ENCODE data around the gene PCDHB8. TPM values are rescaled to one million over a fixed set of nuclear protein-coding genes. Genes with fewer than 3 reads are reported as not detected.
"Not testable (repeated sequence)": the region's sequence is repeated elsewhere in the genome, so short reads cannot be mapped to it uniquely, and the experiment has no call there.

Gene PCDHB8
- 0.49 TPM for total RNA-seq

DNA sequence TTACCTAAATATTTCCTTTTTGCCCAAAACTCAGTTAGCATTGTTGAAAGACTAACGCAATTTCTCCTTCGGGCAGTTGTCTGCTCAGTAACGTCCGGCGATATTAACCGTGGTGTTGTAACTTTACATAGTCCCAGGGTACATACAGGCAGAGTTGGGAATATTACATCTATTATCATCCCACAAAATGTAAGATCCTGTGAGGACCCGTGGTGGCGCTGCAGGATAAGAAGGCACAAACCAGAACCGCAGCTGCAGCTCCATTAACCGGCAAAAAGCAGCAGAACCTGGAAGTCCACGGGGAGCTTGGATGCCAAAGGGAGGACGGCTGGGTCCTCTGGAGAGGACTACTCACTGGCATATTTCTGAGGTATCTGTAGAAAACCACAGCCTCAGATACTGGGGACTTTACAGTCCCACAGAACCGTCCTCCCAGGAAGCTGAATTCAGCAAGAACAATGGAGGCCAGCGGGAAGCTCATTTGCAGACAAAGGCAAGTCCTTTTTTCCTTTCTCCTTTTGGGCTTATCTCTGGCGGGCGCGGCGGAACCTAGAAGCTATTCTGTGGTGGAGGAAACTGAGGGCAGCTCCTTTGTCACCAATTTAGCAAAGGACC, at the start of gene PCDHB8:
PCDHB8 (plus strand) TSS at position 214 of the 615 bp plus-strand sequence; CDS start at position 459, 245 bp downstream.
- DNase-seq = not testable (repeated sequence)

GRCh38 chr5:141135030-141135717, 42.4 kb upstream of the PCDHB8 start, which contains the start of gene PCDHB5:
Gene PCDHB5 (plus strand): TSS chr5:141135206. CDS start chr5:141135435, 229 bp downstream.
- no peak for DNase-seq

DNA sequence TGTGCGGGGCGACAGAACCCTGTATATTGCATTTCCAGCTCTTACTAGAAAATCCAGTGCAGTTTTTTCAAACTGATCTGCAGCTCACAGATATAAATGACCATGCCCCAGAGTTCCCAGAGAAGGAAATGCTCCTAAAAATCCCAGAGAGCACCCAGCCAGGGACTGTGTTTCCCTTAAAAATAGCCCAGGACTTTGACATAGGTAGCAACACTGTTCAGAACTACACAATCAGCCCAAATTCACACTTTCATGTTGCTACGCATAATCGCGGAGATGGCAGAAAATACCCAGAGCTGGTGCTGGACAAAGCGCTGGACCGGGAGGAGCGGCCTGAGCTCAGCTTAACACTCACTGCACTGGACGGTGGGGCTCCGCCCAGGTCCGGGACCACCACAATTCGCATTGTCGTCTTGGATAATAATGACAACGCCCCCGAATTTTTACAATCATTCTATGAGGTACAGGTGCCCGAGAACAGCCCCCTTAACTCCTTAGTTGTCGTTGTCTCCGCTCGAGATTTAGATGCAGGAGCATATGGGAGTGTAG, 41.8 kb upstream of the PCDHB8 start:
- DNase-seq = no peak

DNA sequence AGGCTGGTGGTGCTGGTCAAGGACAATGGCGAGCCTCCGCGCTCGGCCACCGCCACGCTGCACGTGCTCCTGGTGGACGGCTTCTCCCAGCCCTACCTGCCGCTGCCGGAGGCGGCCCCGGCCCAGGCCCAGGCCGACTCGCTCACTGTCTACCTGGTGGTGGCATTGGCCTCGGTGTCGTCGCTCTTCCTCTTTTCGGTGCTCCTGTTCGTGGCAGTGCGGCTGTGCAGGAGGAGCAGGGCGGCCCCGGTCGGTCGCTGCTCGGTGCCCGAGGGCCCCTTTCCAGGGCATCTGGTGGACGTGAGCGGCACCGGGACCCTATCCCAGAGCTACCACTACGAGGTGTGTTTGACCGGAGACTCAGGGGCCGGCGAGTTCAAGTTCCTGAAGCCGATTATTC, 40.2 kb upstream of the PCDHB8 start:
- DNase-seq = not testable (repeated sequence)

DNA sequence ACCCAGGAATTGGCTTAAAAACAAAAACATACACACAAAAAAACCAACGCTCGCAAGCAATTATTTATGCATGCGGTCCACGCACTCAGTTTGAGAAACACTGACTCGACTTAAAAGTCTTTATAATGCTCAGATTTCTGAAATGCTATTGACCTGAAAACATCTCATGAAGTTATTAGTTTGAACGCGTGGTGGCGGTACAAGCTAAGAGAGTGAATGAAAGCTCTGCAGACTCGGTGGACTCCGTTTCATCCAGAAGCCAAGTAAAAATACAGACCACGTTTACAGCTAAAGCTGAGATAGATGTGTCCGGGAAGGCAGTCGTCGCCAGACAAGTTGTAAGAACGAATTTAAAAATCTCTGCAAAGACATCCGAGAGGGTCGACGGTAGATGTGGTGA, 27.8 kb upstream of the PCDHB8 start, which contains the start of gene PCDHB6:
PCDHB6 (plus strand) TSS at position 246 of the 400 bp plus-strand sequence. CDS start 201 bp downstream, outside the sequence.
- no peak for DNase-seq

DNA sequence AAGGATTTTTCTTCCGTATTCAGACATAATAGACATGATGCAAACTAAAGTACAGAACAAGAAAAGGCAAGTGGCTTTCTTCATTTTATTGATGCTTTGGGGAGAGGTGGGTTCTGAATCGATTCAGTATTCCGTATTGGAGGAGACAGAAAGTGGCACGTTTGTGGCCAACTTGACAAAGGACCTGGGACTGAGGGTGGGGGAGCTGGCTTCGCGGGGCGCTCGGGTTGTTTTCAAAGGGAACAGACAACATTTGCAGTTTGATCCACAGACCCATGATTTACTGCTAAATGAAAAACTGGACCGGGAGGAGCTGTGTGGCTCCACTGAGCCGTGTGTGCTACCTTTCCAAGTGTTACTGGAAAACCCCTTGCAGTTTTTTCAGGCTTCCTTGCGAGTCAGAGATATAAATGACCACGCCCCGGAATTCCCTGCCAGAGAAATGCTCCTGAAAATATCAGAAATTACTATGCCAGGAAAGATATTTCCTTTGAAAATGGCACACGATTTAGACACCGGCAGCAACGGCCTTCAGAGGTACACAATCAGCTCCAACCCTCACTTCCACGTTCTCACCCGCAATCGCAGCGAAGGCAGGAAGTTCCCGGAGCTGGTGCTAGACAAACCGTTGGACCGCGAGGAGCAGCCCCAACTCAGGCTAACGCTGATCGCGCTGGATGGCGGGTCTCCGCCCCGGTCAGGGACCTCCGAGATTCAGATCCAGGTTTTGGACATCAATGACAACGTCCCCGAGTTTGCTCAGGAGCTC, 27.2 kb upstream of the PCDHB8 start:
- DNase-seq = no peak

DNA sequence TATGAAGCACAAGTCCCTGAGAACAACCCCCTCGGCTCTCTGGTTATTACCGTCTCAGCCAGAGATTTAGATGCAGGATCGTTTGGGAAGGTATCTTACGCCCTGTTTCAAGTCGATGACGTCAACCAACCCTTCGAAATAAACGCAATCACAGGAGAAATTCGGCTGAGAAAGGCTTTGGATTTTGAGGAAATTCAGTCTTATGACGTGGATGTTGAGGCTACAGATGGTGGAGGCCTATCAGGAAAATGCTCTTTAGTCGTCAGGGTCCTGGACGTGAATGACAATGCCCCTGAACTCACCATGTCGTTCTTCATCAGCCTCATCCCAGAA, 26.6 kb upstream of the PCDHB8 start:
- no peak for DNase-seq

DNA sequence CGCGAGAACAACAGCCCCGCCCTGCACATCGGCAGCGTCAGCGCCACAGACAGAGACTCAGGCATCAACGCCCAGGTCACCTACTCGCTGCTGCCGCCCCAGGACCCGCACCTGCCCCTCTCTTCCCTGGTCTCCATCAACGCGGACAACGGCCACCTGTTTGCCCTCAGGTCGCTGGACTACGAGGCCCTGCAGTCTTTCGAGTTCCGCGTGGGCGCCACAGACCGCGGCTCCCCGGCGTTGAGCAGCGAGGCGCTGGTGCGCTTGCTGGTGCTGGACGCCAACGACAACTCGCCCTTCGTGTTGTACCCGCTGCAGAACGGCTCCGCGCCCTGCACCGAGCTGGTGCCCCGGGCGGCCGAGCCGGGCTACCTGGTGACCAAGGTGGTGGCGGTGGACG, 26.0 kb upstream of the PCDHB8 start:
- DNase-seq = not testable (repeated sequence)

- not testable (repeated sequence) for DNase-seq
Measured at GRCh38 chr5:141152096-141152495, 25.5 kb upstream of the PCDHB8 start.

- DNase-seq = no peak
Measured at GRCh38 chr5:141155540-141156374, 21.8 kb upstream of the PCDHB8 start.

GRCh38 chr5:141157356-141157755, 20.2 kb upstream of the PCDHB8 start:
- DNase-seq = not testable (repeated sequence)

DNA sequence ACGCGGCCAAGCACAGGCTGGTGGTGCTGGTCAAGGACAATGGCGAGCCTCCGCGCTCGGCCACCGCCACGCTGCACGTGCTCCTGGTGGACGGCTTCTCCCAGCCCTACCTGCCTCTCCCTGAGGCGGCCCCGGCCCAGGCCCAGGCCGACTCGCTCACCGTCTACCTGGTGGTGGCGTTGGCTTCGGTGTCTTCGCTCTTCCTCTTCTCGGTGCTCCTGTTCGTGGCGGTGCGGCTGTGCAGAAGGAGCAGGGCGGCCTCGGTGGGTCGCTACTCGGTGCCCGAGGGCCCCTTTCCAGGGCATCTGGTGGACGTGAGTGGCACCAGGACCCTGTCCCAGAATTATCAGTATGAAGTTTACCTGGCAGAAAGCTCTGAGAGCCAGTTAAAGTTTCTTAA, 19.7 kb upstream of the PCDHB8 start:
- not testable (repeated sequence) for DNase-seq

DNA sequence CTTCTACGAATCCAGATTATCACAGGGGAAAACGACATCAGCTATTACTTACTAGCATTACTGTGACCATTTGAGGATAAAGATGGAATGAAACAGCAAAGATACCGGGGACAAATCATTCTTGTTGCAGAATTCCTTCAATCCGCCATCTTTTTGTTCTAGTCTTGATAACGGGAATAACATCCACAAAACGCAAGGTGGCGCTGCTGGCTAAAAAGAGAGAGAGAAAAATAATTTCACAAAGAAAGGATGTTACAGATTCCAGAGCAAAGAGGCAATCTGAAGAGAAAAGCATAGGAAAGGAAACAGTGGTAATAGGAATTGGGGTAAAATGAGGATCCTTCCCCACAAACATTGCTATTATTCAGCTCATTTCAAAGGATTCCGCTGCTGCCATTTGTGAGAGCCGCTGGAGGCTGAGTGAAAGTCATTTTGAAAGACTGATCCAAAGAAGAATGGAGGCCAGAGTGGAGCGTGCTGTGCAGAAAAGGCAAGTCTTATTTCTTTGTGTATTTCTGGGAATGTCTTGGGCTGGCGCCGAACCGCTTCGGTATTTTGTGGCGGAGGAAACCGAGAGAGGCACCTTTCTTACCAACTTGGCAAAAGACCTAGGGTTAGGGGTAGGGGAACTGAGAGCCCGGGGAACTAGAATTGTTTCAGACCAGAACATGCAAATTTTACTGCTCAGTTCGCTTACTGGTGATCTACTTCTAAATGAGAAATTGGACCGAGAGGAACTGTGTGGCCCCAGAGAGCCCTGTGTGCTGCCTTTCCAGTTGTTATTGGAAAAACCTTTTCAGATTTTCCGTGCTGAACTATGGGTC, 5.0 kb upstream of the PCDHB8 start, which contains the start of gene PCDHB7:
PCDHB7 (plus strand) TSS at position 264 of the 824 bp plus-strand sequence; CDS start at position 456, 192 bp downstream.
- DNase-seq = no peak

- DNase-seq = not testable (repeated sequence)
Measured at GRCh38 chr5:141174291-141175104, 3.1 kb upstream of the PCDHB8 start.

DNA sequence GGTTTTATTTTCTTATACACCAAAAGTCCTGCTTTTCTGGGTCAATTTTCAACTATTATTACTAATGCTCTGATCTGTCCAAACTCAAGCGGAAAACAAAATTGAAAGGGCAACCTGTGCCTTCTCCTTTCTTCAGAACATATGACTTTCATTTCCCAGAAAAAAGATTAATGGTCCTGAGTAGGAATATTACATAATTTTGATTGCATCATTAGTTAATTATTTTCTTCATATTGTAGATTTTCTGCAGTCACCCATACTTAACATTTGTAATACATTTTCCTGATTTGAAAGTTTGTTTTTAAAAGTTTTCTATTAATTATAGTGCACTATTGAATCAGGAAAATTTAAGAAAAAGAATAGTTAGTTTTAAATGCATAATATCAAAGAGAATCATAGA, 1.7 kb upstream of the PCDHB8 start:
- DNase-seq = no peak

- DNase-seq = not testable (repeated sequence)
Measured at GRCh38 chr5:141179371-141179770, 1.8 kb downstream of the PCDHB8 start.

- DNase-seq = not testable (repeated sequence)
Measured at GRCh38 chr5:141179876-141180275, 2.3 kb downstream of the PCDHB8 start.

DNA sequence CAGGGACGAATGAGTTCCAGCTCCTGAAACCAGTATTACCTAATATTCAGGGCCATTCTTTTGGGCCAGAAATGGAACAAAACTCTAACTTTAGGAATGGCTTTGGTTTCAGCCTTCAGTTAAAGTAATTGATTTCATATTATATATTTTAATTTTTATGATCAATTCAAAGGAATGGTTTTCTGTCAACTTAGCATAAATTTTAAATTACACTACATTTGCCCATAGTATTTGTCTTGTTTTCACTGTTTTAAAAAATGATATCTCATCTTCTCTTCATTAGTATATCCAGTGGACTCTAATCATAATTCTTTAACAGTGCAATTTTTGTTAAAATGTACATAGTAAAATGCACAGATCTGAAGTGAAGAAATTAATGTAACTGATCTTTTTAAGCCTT, 2.7 kb downstream of the PCDHB8 start:
- no peak for DNase-seq

- DNase-seq = no peak
Measured at GRCh38 chr5:141182248-141182647, 4.7 kb downstream of the PCDHB8 start, which contains the start of gene PCDHB16. Gene PCDHB16 (plus strand): TSS chr5:141182387. CDS start chr5:141182560, 173 bp downstream.
